DMS114 treated with DMSO at 0.1 percent for 48 hours (cell line): Measurements from ENCODE around the gene EIF3CL.
"Not testable (repeated sequence)": the region's sequence is repeated elsewhere in the genome, so short reads cannot be mapped to it uniquely, and the experiment has no call there.

ENCODE experiments used
- DNase-seq: peaks from one replicate; lab custom pipeline; 2025; ENCODE audit not compliant: unreplicated experiment; lab: John Stamatoyannopoulos, UW

Gene EIF3CL

GRCh38 chr16:28403220-28404072 lies at the start of gene EIF3CL:
EIF3CL (minus strand) TSS chr16:28403841; CDS start chr16:28403618, 223 bp downstream.
- not testable (repeated sequence) for DNase-seq

- not testable (repeated sequence) for DNase-seq
These were observed 43.4 kb upstream of the EIF3CL start for GRCh38 chr16:28447081-28447480.

GRCh38 chr16:28446388-28446787 lies 42.7 kb upstream of the EIF3CL start:
- DNase-seq: not testable (repeated sequence)

GRCh38 chr16:28443943-28444342 lies 40.3 kb upstream of the EIF3CL start:
- DNase-seq: not testable (repeated sequence)

- not testable (repeated sequence) for DNase-seq
These were observed 35.3 kb upstream of the EIF3CL start for GRCh38 chr16:28438899-28439298.

GRCh38 chr16:28435340-28435739 lies 31.7 kb upstream of the EIF3CL start:
- DNase-seq: not testable (repeated sequence)

GRCh38 chr16:28426060-28426680 lies 22.5 kb upstream of the EIF3CL start:
- DNase-seq: not testable (repeated sequence)

GRCh38 chr16:28421071-28421750 lies 17.6 kb upstream of the EIF3CL start:
- not testable (repeated sequence) for DNase-seq

GRCh38 chr16:28417033-28417432 lies 13.4 kb upstream of the EIF3CL start:
- not testable (repeated sequence) for DNase-seq

GRCh38 chr16:28414530-28414929 lies 10.9 kb upstream of the EIF3CL start:
- DNase-seq: not testable (repeated sequence)

GRCh38 chr16:28413585-28413984 lies 9.9 kb upstream of the EIF3CL start:
- not testable (repeated sequence) for DNase-seq

GRCh38 chr16:28392054-28392453 lies 11.6 kb downstream of the EIF3CL start:
- DNase-seq: not testable (repeated sequence)

GRCh38 chr16:28382177-28382867 lies 21.3 kb downstream of the EIF3CL start:
- not testable (repeated sequence) for DNase-seq

- not testable (repeated sequence) for DNase-seq
These were observed 25.8 kb downstream of the EIF3CL start for GRCh38 chr16:28377822-28378221.

GRCh38 chr16:28377108-28377625 lies 26.5 kb downstream of the EIF3CL start:
- DNase-seq: not testable (repeated sequence)

- DNase-seq: not testable (repeated sequence)
These were observed 28.5 kb downstream of the EIF3CL start for GRCh38 chr16:28375115-28375514.

- DNase-seq: not testable (repeated sequence)
These were observed 29.4 kb downstream of the EIF3CL start for GRCh38 chr16:28374281-28374680.

- DNase-seq: not testable (repeated sequence)
These were observed 35.7 kb downstream of the EIF3CL start for GRCh38 chr16:28367926-28368325.

GRCh38 chr16:28364268-28365173 lies 39.1 kb downstream of the EIF3CL start:
- DNase-seq: not testable (repeated sequence)
